PC-9 (cell line): Measurements from ENCODE around the gene CYP3A4.

ENCODE experiments used
- EZH2 ChIP-seq: fragments of 200-600 bp; sonication (generic); IDR thresholded peaks from 2 replicates; pipeline ENCODE4 v1.8.0; 2017; ENCODE audit warnings: antibody characterized with exemption, low read depth
- TF ChIP-seq, protein P1 (sequence below): fragments of 200-600 bp; sonication (generic); conservative IDR thresholded peaks from 2 replicates; pipeline ENCODE4 v1.6.1; 2017; ENCODE audit warnings: mixed run types, antibody characterized with exemption, mild to moderate bottlenecking, moderate library complexity

DNA sequence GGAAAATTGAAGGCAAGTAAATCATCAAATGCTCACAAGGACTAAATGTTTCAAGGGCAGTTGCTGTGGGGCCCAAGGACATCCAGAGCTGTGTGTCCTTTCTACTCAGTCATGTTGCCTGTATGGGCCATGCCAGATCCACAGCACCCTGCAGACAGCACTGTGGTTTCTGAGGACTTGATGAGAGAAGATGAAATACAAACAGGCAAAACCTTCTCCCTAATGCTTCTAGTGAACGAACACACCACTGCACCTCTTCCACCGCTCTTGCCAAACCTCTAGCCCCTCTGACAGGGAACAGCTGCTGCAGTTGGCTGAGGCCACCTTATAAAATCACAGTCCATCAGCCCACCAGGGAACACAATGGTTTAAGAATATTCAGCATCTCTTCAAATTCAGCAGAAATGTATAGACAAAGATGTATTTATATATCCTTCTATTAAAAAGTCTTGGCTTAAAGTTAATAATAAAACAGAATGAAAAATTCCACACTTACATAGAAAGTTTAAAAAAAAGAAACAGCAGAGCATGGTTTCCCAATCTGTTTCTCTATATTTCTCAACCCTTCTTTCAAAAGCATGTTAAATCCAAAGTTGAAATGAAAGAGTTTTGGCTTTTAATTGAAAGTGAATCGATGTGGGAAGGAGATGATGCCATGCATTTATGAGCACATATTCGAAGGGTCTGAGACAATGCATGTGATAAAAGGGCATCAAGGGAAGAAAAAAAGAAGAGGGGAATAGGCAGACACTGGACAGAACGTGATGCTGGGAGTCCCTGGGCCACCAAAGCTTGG, 63.0 kb downstream of the CYP3A4 start:
- TF ChIP-seq, protein P1, sequence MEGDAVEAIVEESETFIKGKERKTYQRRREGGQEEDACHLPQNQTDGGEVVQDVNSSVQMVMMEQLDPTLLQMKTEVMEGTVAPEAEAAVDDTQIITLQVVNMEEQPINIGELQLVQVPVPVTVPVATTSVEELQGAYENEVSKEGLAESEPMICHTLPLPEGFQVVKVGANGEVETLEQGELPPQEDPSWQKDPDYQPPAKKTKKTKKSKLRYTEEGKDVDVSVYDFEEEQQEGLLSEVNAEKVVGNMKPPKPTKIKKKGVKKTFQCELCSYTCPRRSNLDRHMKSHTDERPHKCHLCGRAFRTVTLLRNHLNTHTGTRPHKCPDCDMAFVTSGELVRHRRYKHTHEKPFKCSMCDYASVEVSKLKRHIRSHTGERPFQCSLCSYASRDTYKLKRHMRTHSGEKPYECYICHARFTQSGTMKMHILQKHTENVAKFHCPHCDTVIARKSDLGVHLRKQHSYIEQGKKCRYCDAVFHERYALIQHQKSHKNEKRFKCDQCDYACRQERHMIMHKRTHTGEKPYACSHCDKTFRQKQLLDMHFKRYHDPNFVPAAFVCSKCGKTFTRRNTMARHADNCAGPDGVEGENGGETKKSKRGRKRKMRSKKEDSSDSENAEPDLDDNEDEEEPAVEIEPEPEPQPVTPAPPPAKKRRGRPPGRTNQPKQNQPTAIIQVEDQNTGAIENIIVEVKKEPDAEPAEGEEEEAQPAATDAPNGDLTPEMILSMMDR = no peak
- no peak for TF ChIP-seq EZH2
